ENCODE measurements around the gene KRT86.
A peak's percentile ranks its signal among the peaks of the same experiment; 100 is the strongest.

Gene KRT86

GRCh38 chr12:52317468-52318052, 43.1 kb downstream of the KRT86 start:
- DNase-seq, result no peak

- DNase-seq, result no peak
These were observed 44.0 kb downstream of the KRT86 start for GRCh38 chr12:52318241-52318990.

GRCh38 chr12:52319097-52319496, 44.7 kb downstream of the KRT86 start:
- DNase-seq, result peak; percentile 50

- DNase-seq, result no peak
These were observed 46.4 kb downstream of the KRT86 start, which contains the start of gene KRT83 for GRCh38 chr12:52320784-52321400. KRT83 (minus strand) TSS chr12:52321398; CDS start chr12:52321335, 63 bp downstream.

- no peak for DNase-seq
These were observed 47.0 kb downstream of the KRT86 start for GRCh38 chr12:52321418-52321817.

- no peak for DNase-seq
These were observed 47.6 kb downstream of the KRT86 start for GRCh38 chr12:52322069-52322468.

GRCh38 chr12:52323001-52323400, 48.6 kb downstream of the KRT86 start:
- no peak for DNase-seq

GRCh38 chr12:52323416-52324152, 49.1 kb downstream of the KRT86 start:
- peak; percentile 78 for DNase-seq

GRCh38 chr12:52324153-52324444, 49.7 kb downstream of the KRT86 start:
- no peak for DNase-seq

- peak; percentile 89 for DNase-seq
These were observed 52.8 kb downstream of the KRT86 start for GRCh38 chr12:52327052-52327829.

- no peak for DNase-seq
These were observed 53.5 kb downstream of the KRT86 start for GRCh38 chr12:52327830-52328500.

GRCh38 chr12:52331039-52331438, 56.6 kb downstream of the KRT86 start:
- no peak for DNase-seq

- DNase-seq, result no peak
These were observed 57.4 kb downstream of the KRT86 start for GRCh38 chr12:52331833-52332232.

GRCh38 chr12:52332381-52332780, 57.9 kb downstream of the KRT86 start:
- DNase-seq, result no peak

GRCh38 chr12:52333321-52333720, 58.9 kb downstream of the KRT86 start:
- DNase-seq, result peak; percentile 71

GRCh38 chr12:52334185-52334584, 59.7 kb downstream of the KRT86 start:
- no peak for DNase-seq

GRCh38 chr12:52335598-52336262, 61.3 kb downstream of the KRT86 start:
- DNase-seq, result no peak

- DNase-seq, result no peak
These were observed 62.2 kb downstream of the KRT86 start for GRCh38 chr12:52336641-52337040.

- DNase-seq, result no peak
These were observed 62.6 kb downstream of the KRT86 start for GRCh38 chr12:52337054-52337453.

- DNase-seq, result peak; percentile 11
These were observed 64.0 kb downstream of the KRT86 start for GRCh38 chr12:52338241-52338960.

GRCh38 chr12:52341066-52341580, 66.7 kb downstream of the KRT86 start:
- no peak for DNase-seq

All from NCI-H146 (cell line).